H1 (cell line): ENCODE data around the gene UVSSA. TPM values are rescaled to one million over a fixed set of nuclear protein-coding genes. Genes with fewer than 3 reads are reported as not detected.

Source experiments
- CTCF ChIA-PET: fragments of 300-600 bp; sonication (Branson Sonifier 250); formaldehyde crosslinking; loops from one replicate; lab custom pipeline; 2021; ENCODE audit not compliant: partially characterized antibody; lab: Charles Lee
- POLR2A ChIA-PET: fragments of 300-600 bp; sonication (Branson Sonifier 250); formaldehyde crosslinking; loops from one replicate; lab custom pipeline; 2021; ENCODE audit warnings: inconsistent platforms; ENCODE audit not compliant: partially characterized antibody; lab: Charles Lee
- DNase-seq, 2 experiments: peaks; one replicate each; pipeline versions ENCODE4 v3.0.0 to v3.0.0-alpha.2; 2010 to 2022; ENCODE audit warnings: low spot score in 2 of 2, low read depth in 1 of 2, mixed read lengths in 1 of 2
- FAIRE-seq: peaks from 2 replicates; lab custom pipeline; 2011; peaks lifted over from hg19 to GRCh38; lab: Jason Lieb, UNC
- H2AFZ ChIP-seq: 2 replicates; pipeline ENCODE4 v1.8.1; 2012; ENCODE audit warnings: low read length, inconsistent platforms
- H2AK5ac ChIP-seq: 2 replicates; pipeline ENCODE4 v1.6.1; 2013; ENCODE audit warnings: low read depth, low read length
- H2BK120ac ChIP-seq: replicated peaks from 2 replicates; pipeline ENCODE3; 2013; ENCODE audit warnings: low read depth, low read length, inconsistent platforms
- H2BK12ac ChIP-seq: 2 replicates; pipeline ENCODE4 v1.6.1; 2013; ENCODE audit warnings: low read depth, low read length
- H2BK15ac ChIP-seq: 2 replicates; pipeline ENCODE4 v1.6.1; 2013; ENCODE audit warnings: low read length
- H2BK20ac ChIP-seq: 2 replicates; pipeline ENCODE4 v1.6.1; 2013; ENCODE audit warnings: low read length
- H2BK5ac ChIP-seq: 2 replicates; pipeline ENCODE4 v1.6.1; 2013; ENCODE audit warnings: low read depth, low read length
- H3K14ac ChIP-seq: 2 replicates; pipeline ENCODE4 v1.6.1; 2013; ENCODE audit warnings: inconsistent platforms; ENCODE audit not compliant: insufficient read length
- H3K18ac ChIP-seq: 2 replicates; pipeline ENCODE4 v1.6.1; 2013; ENCODE audit warnings: low read length; ENCODE audit errors: extremely low read depth
- H3K23ac ChIP-seq: 2 replicates; pipeline ENCODE4 v1.6.1; 2013; ENCODE audit warnings: inconsistent platforms; ENCODE audit not compliant: insufficient read length
- H3K23me2 ChIP-seq: 2 replicates; pipeline ENCODE4 v1.6.1; 2013; ENCODE audit warnings: low read depth, low read length
- H3K27ac ChIP-seq: 2 replicates; pipeline ENCODE4 v1.6.1; 2011; ENCODE audit warnings: low read depth, low read length, inconsistent platforms
- H3K27me3 ChIP-seq, 4 experiments: replicated peaks in 1 of 4; 1 replicate in 1 of 4; 2 replicates in 3 of 4; pipeline versions ENCODE4 v1.6.1 to v1.8.1; 2011 to 2013; ENCODE audit warnings: low read length in 3 of 4, mild to moderate bottlenecking in 3 of 4, inconsistent platforms in 2 of 4, mixed read lengths in 2 of 4, moderate library complexity in 1 of 4; ENCODE audit not compliant: control insufficient read depth in 3 of 4, insufficient read depth in 3 of 4; ENCODE audit errors: extremely low read depth in 1 of 4
- H3K36me3 ChIP-seq, 4 experiments: 2 replicates each; pipeline versions ENCODE4 v1.6.1 to v1.8.1; 2011 to 2013; ENCODE audit warnings: mild to moderate bottlenecking in 4 of 4, low read length in 3 of 4, moderate library complexity in 2 of 4, control low read depth in 1 of 4, inconsistent platforms in 1 of 4; ENCODE audit not compliant: insufficient read depth in 4 of 4, control insufficient read depth in 2 of 4
- H3K4ac ChIP-seq: replicated peaks from 2 replicates; pipeline ENCODE3; 2013; ENCODE audit warnings: low read length, low read depth, mixed read lengths, inconsistent platforms; ENCODE audit not compliant: insufficient read length
- H3K4me1 ChIP-seq, 4 experiments: replicated peaks in 1 of 4; 1 replicate in 1 of 4; 2 replicates in 3 of 4; pipeline versions ENCODE4 v1.6.1 to v1.8.1; 2011 to 2013; ENCODE audit warnings: low read length in 3 of 4, inconsistent platforms in 2 of 4, mixed read lengths in 1 of 4; ENCODE audit not compliant: insufficient read depth in 4 of 4, control insufficient read depth in 3 of 4
- H3K4me2 ChIP-seq, 2 experiments: 2 replicates each; pipeline versions ENCODE4 v1.6.1 to v1.8.1; 2011 to 2013; ENCODE audit warnings: low read depth in 2 of 2, low read length in 2 of 2, control low read depth in 1 of 2, inconsistent platforms in 1 of 2, mild to moderate bottlenecking in 1 of 2; ENCODE audit not compliant: insufficient read depth in 1 of 2
- H3K4me3 ChIP-seq, 4 experiments: fragments of 200-600, 300-600 bp in 1 of 4; sonication (generic), shearing (Covaris generic), sonication (Bioruptor Twin) in 1 of 4; 2 replicates each; pipeline versions ENCODE4 v1.5.1 to v1.8.1; 2011 to 2016; ENCODE audit warnings: low read length in 4 of 4, low read depth in 3 of 4, control low read depth in 2 of 4, inconsistent platforms in 2 of 4, mild to moderate bottlenecking in 2 of 4, mixed read lengths in 1 of 4, moderate library complexity in 1 of 4; ENCODE audit not compliant: insufficient read depth in 2 of 4; ENCODE audit errors: extremely low read depth in 1 of 4
- H3K56ac ChIP-seq: replicated peaks from 2 replicates; pipeline ENCODE3; 2013; ENCODE audit warnings: low read depth, mild to moderate bottlenecking, mixed read lengths, low read length, inconsistent platforms; ENCODE audit not compliant: insufficient read length
- H3K79me1 ChIP-seq: 2 replicates; pipeline ENCODE4 v1.6.1; 2013; ENCODE audit warnings: low read depth, low read length, control low read depth
- H3K79me2 ChIP-seq, 2 experiments: 2 replicates each; pipeline versions ENCODE4 v1.6.1 to v1.8.1; 2012 to 2013; ENCODE audit warnings: low read length in 2 of 2, mild to moderate bottlenecking in 2 of 2, inconsistent platforms in 1 of 2; ENCODE audit not compliant: insufficient read depth in 2 of 2, control insufficient read depth in 1 of 2
- H3K9ac ChIP-seq, 4 experiments: replicated peaks in 1 of 4; 1 replicate in 1 of 4; 2 replicates in 3 of 4; pipeline versions ENCODE4 v1.6.1 to v1.8.1; 2011 to 2013; ENCODE audit warnings: low read depth in 3 of 4, low read length in 3 of 4, control low read depth in 2 of 4, mild to moderate bottlenecking in 2 of 4, moderate library complexity in 2 of 4, inconsistent platforms in 1 of 4; ENCODE audit errors: extremely low read depth in 1 of 4
- H3K9me3 ChIP-seq, 2 experiments: 2 replicates each; pipeline versions ENCODE4 v1.6.1 to v1.8.1; 2012 to 2013; ENCODE audit warnings: mild to moderate bottlenecking in 2 of 2, moderate library complexity in 2 of 2, control low read depth in 1 of 2, inconsistent platforms in 1 of 2, low read depth in 1 of 2, low read length in 1 of 2, mixed read lengths in 1 of 2; ENCODE audit not compliant: insufficient read depth in 2 of 2
- H4K20me1 ChIP-seq, 2 experiments: replicated peaks in 1 of 2; 2 replicates each; pipeline versions ENCODE3 to v1.8.1; 2011 to 2013; ENCODE audit warnings: inconsistent platforms in 2 of 2, low read length in 2 of 2, mild to moderate bottlenecking in 1 of 2; ENCODE audit not compliant: insufficient read depth in 2 of 2, control insufficient read depth in 1 of 2
- H4K5ac ChIP-seq: 2 replicates; pipeline ENCODE4 v1.6.1; 2013; ENCODE audit warnings: low read length, low read depth, mixed read lengths, inconsistent platforms; ENCODE audit not compliant: insufficient read length
- H4K8ac ChIP-seq: 2 replicates; pipeline ENCODE4 v1.8.0; 2013; ENCODE audit warnings: mild to moderate bottlenecking, moderate library complexity, low read length, inconsistent platforms; ENCODE audit not compliant: insufficient read depth; ENCODE audit errors: extremely low read depth
- H4K91ac ChIP-seq: replicated peaks from 2 replicates; pipeline ENCODE3; 2013; ENCODE audit warnings: low read length, mixed read lengths, inconsistent platforms; ENCODE audit not compliant: insufficient read length
- RAD21 ChIP-seq, 2 experiments: IDR thresholded peaks in 1 of 2; conservative IDR thresholded peaks in 1 of 2; 2 replicates each; pipeline ENCODE4 v1.6.1; 2011; ENCODE audit warnings: low read depth in 2 of 2, low read length in 2 of 2, improper control_type of control experiment in 1 of 2, inconsistent platforms in 1 of 2, mild to moderate bottlenecking in 1 of 2, moderate library complexity in 1 of 2
- SP1 ChIP-seq: IDR thresholded peaks from 2 replicates; pipeline ENCODE4 v1.6.1; 2011; ENCODE audit warnings: low read depth, low read length
- TCF12 ChIP-seq: IDR thresholded peaks from 2 replicates; pipeline ENCODE4 v1.6.1; 2011; ENCODE audit warnings: low read depth, mild to moderate bottlenecking, low read length
- WGBS, 2 experiments: shearing (Covaris generic) in 1 of 2; methylation state at CpG; one replicate each; pipeline versions ENCODE4 v1.1.6 to v1.1.7; 2013 to 2015; ENCODE audit warnings: low lambda C conversion rate in 2 of 2, mixed read lengths in 2 of 2, inconsistent platforms in 1 of 2, low coverage in 1 of 2, missing lambda C conversion rate in 1 of 2; ENCODE audit not compliant: insufficient replicate concordance in 2 of 2, insufficient coverage in 1 of 2, insufficient read length in 1 of 2; ENCODE audit errors: extremely low coverage in 1 of 2, missing lambda C conversion rate in 1 of 2; 5-methylcytosine and 5-hydroxymethylcytosine counted together
- polyA plus RNA-seq, 7 experiments: library from polyadenylated mRNA; depleted of rRNA in 3 of 7; stranded (reverse) in 5 of 7; unstranded in 2 of 7; fragments of >200 nt in 5 of 7; fragments of 200-250 nt in 2 of 7; gene quantifications; 1 replicate in 5 of 7; 2 replicates in 1 of 7; 4 replicates in 1 of 7; pipeline versions ENCODE4 v1.2.1 to v1.2.3, GENCODE V29; 2011 to 2013; ENCODE audit warnings: missing spikeins in 2 of 7, mixed read lengths in 2 of 7
- total RNA-seq: library from RNA; stranded (reverse); fragmentation: NEBNext Ultra II Directional; extraction: Animal tissue kit (Norgen Biotek cat#: 25700); gene quantifications from 2 replicates; pipeline ENCODE4 v1.2.1, GENCODE V29; 2021

The UVSSA gene
- total and polyA plus RNA-seq, 2 of the 8 experiments (the other 6 are each of a cell fraction or from before 2014, with no cell fraction given) = 14.5 to 19.4 TPM

DNA sequence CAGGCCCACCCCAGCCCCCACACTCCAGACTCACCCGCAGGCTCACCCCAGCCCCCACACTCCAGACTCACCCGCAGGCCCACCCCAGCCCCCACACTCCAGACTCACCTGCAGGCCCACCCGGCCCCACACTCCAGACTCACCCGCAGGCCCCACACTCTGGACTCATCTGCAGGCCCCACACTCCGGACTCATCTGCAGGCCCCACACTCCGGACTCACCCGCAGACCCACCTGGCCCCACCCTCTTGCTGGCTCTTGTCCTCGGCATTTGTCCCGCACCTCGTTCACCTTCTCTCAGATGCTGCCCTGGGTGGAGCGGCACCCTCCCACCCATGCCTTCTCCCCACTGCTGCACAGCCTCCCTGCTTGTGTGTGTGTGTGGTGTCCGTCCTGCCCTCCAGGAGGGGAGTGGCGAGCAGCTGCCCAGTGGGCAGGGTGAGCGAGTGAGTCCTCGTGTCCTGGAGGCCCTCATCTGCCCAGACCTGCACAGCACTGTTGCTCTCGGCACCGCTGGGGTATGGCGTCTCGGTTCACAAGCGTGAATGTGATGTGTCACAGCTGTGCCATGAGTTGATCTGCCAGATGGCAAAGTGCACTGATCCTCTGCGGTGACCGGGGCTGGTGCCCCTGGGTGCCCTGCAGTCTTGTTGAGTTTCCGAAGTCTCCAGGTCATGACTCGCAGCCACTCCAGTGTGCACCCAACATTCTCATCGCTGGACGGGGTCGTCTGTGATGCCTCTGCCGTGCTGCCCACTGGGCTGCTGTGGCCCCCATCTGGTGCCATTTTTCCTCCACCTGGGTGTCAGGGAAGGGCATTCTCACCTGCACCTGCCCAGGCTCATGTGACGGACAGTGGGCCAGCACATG lies 29.6 kb upstream of the UVSSA start:
- no peak overlapping the region for H4K91ac ChIP-seq
- H3K56ac ChIP-seq = no peak overlapping the region
- FAIRE-seq (no peak), DNase-seq (no peak)
- H3K23me2 ChIP-seq = no peaks in the 10 kb centered on the region
- peaks cover 18 to 47% (median 40%) of the 10 kb centered on the region in 4 experiments for H3K36me3 ChIP-seq
- H2BK20ac ChIP-seq = no peak overlapping the region
- H3K23ac ChIP-seq = no peak overlapping the region
- H3K18ac ChIP-seq = no peak overlapping the region
- H4K5ac ChIP-seq = no peak overlapping the region
- peaks cover 0 to 9% of the 10 kb centered on the region in 2 experiments; a peak in 1 of 4 replicates for H3K79me2 ChIP-seq
- 96% methylated on average over 20 of the region's 29 CpGs; no CpG with 5 or more reads in 1 of the 2 experiments for WGBS, 2 experiments
- H2AFZ ChIP-seq = no peak overlapping the region
- H4K8ac ChIP-seq = no peak overlapping the region
- ChIA-PET CTCF (interaction anchor here (1.1 to 1.6 kb wide), 9 partner anchors 10 to 114 kb away, joined by 3 to 9 read pairs (median 4); partner anchors contain the start of gene MAEA), POLR2A (interaction anchor here (1.7 kb wide), 1 partner anchor 8 kb away, joined by 11 read pairs; no protein-coding TSS in a partner anchor)
- no peak overlapping the region for H3K4me2 ChIP-seq
- no peaks in the 10 kb centered on the region for H3K4me1 ChIP-seq
- H3K4ac ChIP-seq = no peak overlapping the region
- H3K27ac ChIP-seq = no peak overlapping the region
- H3K27me3 ChIP-seq = no peaks in the 10 kb centered on the region
- H2AK5ac ChIP-seq = no peak overlapping the region
- H2BK15ac ChIP-seq = no peak overlapping the region
- TF ChIP-seq TCF12 = no peak
- TF ChIP-seq SP1 = no peak
- no peak for TF ChIP-seq RAD21 (IDR thresholded peaks at IDR 0.05 in 1 of 2, conservative IDR thresholded peaks at IDR 0.05 in 1 of 2; ENCODE audit: low read depth in 2 of 2, low read length in 2 of 2)
- H3K14ac ChIP-seq = no peak overlapping the region
- H2BK120ac ChIP-seq = no peak overlapping the region
- no peak overlapping the region for H2BK5ac ChIP-seq
- H2BK12ac ChIP-seq = no peak overlapping the region
- peaks cover 4 to 28% of the 10 kb centered on the region in 2 experiments for H4K20me1 ChIP-seq
- H3K79me1 ChIP-seq = peaks cover 11% of the 10 kb centered on the region
- H3K9me3 ChIP-seq = no peaks in the 10 kb centered on the region
- no peak overlapping the region for H3K4me3 ChIP-seq
- H3K9ac ChIP-seq = no peak overlapping the region
